IPS DF 4.7 (cell line): Measurements from ENCODE around the gene ARFIP1.
"Not testable (repeated sequence)": the region's sequence is repeated elsewhere in the genome, so short reads cannot be mapped to it uniquely, and the experiment has no call there.

ENCODE experiments used
- DNase-seq: peaks from one replicate; pipeline ENCODE4 v3.0.0-alpha.2; 2013; ENCODE audit warnings: low spot score; ENCODE audit errors: extremely low read depth

The ARFIP1 gene

DNA sequence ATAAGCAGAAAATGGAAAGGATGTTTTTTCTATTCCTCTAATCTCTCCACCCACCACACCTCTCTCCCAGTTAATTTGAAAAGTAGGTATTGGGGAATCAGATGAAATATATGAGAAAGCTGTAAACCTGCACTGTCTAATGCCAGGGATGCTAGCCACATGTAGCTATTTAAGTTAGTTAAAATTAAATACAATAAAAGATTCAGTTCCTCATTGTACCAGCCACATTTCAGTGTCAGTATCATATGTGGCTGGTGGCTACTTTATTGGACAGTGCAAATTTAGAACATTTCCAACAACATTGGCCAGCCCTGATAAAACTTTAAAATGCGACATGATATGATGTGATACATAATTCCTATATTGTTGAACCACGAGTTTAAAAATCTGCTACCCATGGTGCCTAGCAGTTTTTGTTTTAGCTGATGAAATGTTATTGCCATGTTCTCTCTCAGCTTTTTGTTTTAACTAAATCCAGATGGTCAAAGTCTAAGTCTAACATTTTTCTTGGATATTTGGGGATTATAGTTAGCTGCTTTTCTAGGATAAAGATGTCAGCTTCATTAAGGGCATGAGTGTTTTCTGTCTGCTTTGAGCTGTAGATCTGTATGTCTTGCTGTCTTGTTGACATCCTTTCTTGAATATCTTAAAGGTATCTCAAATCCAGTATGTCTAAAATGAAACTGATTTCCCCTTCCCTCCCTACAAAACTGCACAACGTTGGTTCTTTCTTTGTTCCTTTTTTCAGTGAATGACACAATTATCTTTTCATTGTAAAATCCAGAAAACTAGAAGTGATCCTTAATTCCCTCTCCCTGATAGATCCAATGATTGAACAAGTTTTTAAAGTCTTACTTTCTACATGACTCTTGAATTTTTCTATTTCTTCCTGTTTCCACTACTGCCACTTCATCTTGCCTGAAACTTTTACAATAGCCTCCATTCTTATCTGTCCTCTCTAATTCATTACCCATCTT, 6.2 kb downstream of the ARFIP1 start:
- DNase-seq = no peak

DNA sequence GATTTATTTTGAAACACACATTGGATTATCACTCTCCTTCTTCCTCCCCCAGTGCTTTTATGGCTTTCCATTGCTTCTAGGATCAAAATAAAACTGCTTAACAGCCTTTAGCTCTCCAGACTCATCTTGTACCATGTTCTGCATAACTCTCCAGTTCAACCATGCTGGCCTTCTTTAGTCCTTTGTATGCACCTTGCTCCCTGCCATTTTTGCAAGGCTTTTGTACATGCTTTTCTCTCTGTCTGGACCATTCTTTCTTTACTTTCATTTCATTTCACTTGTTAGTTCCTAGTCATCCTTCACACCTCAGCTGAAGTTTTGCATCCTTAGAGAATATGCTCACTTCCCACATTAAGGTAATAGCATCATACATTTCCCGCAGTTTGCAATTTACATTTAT, 6.9 kb downstream of the ARFIP1 start:
- DNase-seq = no peak

DNA sequence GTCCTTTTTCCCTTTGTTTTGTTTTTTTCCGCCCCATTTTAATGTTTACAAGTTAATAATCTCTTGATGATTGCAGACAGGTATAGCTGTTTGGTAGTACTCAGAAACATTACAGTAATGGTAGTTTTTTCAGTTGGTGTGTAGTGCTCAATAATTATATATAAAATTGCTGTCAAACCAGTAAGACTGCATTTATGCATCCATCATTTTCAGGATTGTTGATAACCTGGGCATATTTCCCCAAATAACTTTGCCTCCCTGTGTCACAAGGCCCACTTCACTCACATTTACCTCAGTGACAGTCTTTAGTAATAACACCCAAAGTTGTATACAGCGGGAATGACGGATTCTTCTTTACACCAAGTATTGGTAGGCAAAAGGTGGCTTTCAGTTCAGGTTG, 16.1 kb downstream of the ARFIP1 start:
- DNase-seq = no peak

DNA sequence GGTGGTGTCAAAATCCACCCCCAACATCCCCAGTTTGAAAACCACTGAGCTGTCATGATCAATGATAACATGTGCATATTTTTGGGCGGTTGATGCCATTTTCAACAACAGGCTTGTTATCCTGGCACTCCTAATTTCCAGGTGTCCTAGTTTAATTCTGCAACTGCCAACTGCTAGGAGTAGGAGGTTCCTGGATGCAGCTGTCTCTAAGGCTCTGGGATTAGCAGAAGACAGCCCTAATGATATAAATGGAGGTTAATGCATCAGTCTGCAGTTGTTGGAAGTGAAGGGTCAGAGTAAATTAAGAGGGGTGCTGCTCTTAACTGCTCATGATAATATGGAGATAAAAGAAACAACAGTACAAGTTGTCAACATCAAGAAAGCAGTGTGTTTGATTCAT, 23.8 kb downstream of the ARFIP1 start:
- DNase-seq = no peak

- no peak for DNase-seq
These were observed 25.4 kb downstream of the ARFIP1 start for GRCh38 chr4:152805071-152805650.

GRCh38 chr4:152805818-152806217, 26.1 kb downstream of the ARFIP1 start:
- DNase-seq = no peak

GRCh38 chr4:152806501-152807125, 26.9 kb downstream of the ARFIP1 start:
- DNase-seq = no peak

GRCh38 chr4:152807294-152807829, 27.6 kb downstream of the ARFIP1 start:
- DNase-seq = no peak

DNA sequence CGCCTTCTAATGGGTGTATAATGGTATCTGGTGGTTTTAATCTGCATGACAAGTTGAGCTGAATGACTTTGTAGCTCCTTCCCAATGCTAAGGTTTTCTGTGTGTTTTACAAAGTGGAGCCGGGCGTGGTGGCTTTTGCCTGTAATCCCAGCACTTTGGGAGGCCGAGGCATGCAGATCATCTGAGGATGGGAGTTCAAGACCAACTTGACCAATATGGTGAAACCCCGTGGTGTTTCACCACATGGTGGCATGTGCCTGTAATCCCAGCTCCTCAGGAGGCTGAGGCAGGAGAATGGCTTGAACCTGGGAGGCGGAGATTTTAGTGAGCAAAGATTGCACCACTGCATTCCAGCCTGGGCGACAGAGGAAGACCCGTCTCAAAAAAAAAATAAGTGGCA, 28.9 kb downstream of the ARFIP1 start:
- DNase-seq = peak; percentile 38

DNA sequence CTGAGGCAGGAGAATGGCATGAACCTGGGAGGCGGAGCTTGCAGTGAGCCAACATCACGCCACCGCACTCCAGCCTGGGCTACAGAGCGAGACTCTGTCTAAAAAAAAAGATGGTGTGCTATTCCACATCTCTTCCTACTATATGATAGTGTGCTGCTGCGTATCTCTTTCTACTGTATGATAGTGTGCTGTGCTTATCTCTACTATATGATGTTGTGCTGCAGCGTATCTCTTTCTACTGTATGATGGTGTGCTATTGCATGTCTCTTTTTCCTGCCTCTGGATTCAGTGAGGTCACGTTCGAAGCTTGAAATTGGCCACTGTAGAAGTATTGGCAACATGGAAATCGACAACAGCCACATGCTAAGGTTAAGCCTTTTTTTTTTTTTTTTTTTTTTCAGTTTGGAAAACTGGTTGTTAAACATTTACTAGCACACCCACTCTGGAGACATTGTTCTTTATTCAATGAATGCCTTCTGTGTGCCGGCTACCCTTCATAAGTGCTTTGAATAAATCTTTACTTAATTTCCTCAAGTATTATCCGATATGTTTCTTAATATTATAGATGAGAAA, 31.0 kb downstream of the ARFIP1 start:
- no peak for DNase-seq

- no peak for DNase-seq
These were observed 35.3 kb downstream of the ARFIP1 start for GRCh38 chr4:152815078-152815477.

- no peak for DNase-seq
These were observed 37.6 kb downstream of the ARFIP1 start for GRCh38 chr4:152817331-152817730.

GRCh38 chr4:152819026-152819645, 39.4 kb downstream of the ARFIP1 start:
- DNase-seq = no peak

GRCh38 chr4:152820073-152820472, 40.3 kb downstream of the ARFIP1 start:
- DNase-seq = no peak

DNA sequence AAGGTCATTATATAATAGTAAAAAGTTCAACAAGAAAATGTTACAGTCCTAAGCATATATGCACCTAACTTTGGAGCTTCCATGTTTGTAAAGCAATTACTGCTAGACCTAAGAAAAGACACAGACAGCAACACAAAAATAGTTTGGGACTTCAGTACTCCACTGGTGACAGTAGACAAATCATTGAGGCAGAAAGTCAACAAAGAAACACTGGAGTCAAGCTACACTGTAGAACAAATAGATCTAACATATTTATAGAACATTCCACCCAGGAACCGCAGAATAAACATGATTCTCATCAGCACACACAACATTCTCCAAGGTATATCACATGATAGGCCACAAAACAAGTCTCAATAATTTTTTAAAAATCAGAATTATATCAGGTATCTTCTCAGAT, 42.6 kb downstream of the ARFIP1 start:
- no peak for DNase-seq

GRCh38 chr4:152824561-152824960, 44.8 kb downstream of the ARFIP1 start:
- no peak for DNase-seq

- no peak for DNase-seq
These were observed 45.6 kb downstream of the ARFIP1 start for GRCh38 chr4:152825336-152825735.

GRCh38 chr4:152828122-152828521, 48.4 kb downstream of the ARFIP1 start:
- no peak for DNase-seq

- no peak for DNase-seq
These were observed 51.7 kb downstream of the ARFIP1 start for GRCh38 chr4:152831416-152831815.

GRCh38 chr4:152836936-152837335, 57.2 kb downstream of the ARFIP1 start:
- DNase-seq = no peak

- not testable (repeated sequence) for DNase-seq
These were observed 60.0 kb downstream of the ARFIP1 start for GRCh38 chr4:152839729-152840128.
